HL-60 (cell line): ENCODE data around the gene GSTM2.

Source experiments
- DNase-seq, 2 experiments: peaks; one replicate each; pipeline ENCODE4 v3.0.0-alpha.2; 2010 to 2020; ENCODE audit warnings: low read depth in 1 of 2, low spot score in 1 of 2
- H3K27ac ChIP-seq: fragments of 250-450 bp; sonication (Bioruptor Pico); replicated peaks from 2 replicates; pipeline ENCODE4 v1.5.1; 2020; ENCODE audit warnings: mild to moderate bottlenecking, moderate library complexity
- H3K27me3 ChIP-seq: fragments of 250-450 bp; sonication (Bioruptor Pico); 2 replicates; pipeline ENCODE4 v1.5.1; 2021; ENCODE audit warnings: mild to moderate bottlenecking, moderate library complexity; ENCODE audit not compliant: insufficient read depth, poor library complexity, severe bottlenecking
- H3K4me3 ChIP-seq: replicated peaks from 2 replicates; pipeline ENCODE4 v1.5.1; 2011; ENCODE audit warnings: mild to moderate bottlenecking, control low read depth, low read length; ENCODE audit not compliant: insufficient read depth
- CTCF ChIP-seq: IDR thresholded peaks from one replicate; pipeline ENCODE4 v1.5.1; 2011; ENCODE audit warnings: low read length, control low read depth, inconsistent platforms; ENCODE audit not compliant: insufficient read depth
- GABPA ChIP-seq: IDR thresholded peaks from 2 replicates; pipeline ENCODE4 v1.6.1; 2012; ENCODE audit warnings: low read depth
- POLR2AphosphoS5 ChIP-seq: IDR thresholded peaks from 2 replicates; pipeline ENCODE4 v1.6.1; 2012; ENCODE audit warnings: low read depth
- REST ChIP-seq: IDR thresholded peaks from 2 replicates; pipeline ENCODE4 v1.6.1; 2012; ENCODE audit warnings: low read depth; ENCODE audit not compliant: insufficient replicate concordance
- SPI1 ChIP-seq: IDR thresholded peaks from 2 replicates; pipeline ENCODE4 v1.6.1; 2012; ENCODE audit warnings: low read depth, mild to moderate bottlenecking, borderline replicate concordance

Gene GSTM2

GRCh38 chr1:109627692-109628399 is 40.0 kb upstream of the GSTM2 start:
- TF ChIP-seq REST (no peak), POLR2AphosphoS5 (no peak), SPI1 (no peak), GABPA (no peak), CTCF (no peak)
- no peak overlapping the region for H3K4me3 ChIP-seq
- H3K27ac ChIP-seq = no peak overlapping the region
- DNase-seq = no peak
- H3K27me3 ChIP-seq = no peaks in the 10 kb centered on the region

GRCh38 chr1:109628540-109629321 is 39.1 kb upstream of the GSTM2 start:
- H3K4me3 ChIP-seq = no peak overlapping the region
- no peaks in the 10 kb centered on the region for H3K27me3 ChIP-seq
- TF ChIP-seq CTCF (no peak), GABPA (no peak), POLR2AphosphoS5 (no peak), SPI1 (no peak), REST (no peak)
- H3K27ac ChIP-seq = no peak overlapping the region
- no peak for DNase-seq

- H3K27me3 ChIP-seq = no peaks in the 10 kb centered on the region
- no peak for DNase-seq
- H3K4me3 ChIP-seq = no peak overlapping the region
- TF ChIP-seq SPI1 (no peak), POLR2AphosphoS5 (no peak), REST (no peak), GABPA (no peak), CTCF (no peak)
- no peak overlapping the region for H3K27ac ChIP-seq
Measured at GRCh38 chr1:109629372-109630030, 38.4 kb upstream of the GSTM2 start.
